NCI-H748 treated with DMSO at 0.1 percent for 48 hours (cell line): Measurements from ENCODE around the gene TEDC1.

ENCODE experiments used
- DNase-seq: peaks from one replicate; lab custom pipeline; 2025; lab: John Stamatoyannopoulos, UW

TEDC1 gene

GRCh38 chr14:105458010-105458409 lies 33.0 kb upstream of the TEDC1 start:
- no peak for DNase-seq

DNA sequence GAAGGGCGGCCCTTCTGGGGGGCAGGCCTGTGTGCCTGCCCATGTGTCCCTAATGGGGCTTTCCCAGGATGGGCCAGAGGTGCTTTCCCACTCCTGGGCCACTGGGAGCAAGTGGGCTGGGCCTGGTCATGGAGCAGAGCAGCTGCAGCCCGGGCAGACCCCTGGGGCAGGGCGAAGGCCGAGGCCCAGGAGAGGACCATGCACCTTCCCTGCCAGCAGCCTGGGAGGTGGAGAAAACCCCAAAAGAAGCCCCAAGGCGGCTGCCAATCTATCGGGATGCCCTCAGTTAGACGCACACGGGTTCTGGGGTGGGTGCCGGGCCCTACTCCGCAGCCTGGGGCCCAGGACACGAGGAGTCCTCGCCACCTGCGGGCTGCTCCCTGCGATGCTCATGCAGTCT lies 32.5 kb upstream of the TEDC1 start:
- no peak for DNase-seq

GRCh38 chr14:105460116-105460515 lies 30.9 kb upstream of the TEDC1 start:
- no peak for DNase-seq

DNA sequence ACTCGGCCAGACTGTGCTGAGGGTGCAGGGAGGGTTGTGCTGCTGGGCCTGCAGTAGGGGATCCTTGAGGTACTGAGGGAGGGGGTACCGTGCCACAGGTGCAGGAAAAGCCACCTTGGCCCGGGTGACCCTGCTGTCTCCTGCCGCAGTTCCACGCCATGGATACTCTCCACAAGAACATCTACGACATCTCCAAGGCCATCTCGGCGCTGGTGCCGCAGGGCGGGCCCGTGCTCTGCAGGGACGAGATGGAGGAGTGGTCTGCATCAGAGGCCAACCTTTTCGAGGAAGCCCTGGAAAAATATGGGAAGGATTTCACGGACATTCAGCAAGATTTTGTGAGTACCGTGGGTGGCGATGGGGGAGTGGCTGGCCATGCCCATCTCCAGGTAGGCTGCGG lies 30.4 kb upstream of the TEDC1 start:
- no peak for DNase-seq

DNA sequence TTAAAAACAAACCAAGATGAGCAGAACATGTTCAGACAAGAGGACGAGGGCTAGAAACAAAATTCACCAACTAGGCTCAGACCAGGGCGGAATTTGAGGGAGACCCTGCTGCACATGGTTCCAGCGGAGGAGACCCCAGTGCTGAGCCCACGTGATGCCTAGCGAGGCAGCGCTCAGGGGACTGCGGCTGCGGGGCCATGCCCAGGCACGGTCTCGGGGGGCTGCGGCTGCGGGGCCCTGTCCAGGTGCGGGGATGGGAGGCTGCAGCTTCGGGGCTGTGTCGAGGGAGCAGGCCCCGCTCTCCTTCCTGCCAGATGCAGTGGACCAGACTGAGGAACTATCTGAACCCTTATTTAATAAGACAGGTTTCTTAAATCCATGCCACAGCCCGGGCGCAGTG lies 29.1 kb upstream of the TEDC1 start:
- DNase-seq = no peak

DNA sequence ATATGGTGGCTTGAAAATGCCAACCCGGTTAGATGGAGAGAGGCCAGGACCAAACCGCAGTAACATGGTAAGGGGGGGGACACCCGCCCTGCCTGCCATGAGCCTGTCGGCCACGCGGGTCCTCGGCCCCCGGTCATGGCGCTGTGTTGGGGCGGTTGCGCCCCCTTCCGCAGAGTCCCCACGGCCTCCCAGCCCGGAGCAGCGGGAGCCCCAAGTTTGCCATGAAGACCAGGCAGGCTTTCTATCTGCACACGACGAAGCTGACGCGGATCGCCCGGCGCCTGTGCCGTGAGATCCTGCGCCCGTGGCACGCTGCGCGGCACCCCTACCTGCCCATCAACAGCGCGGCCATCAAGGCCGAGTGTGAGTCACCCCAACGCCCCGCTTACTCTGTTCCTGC lies 26.5 kb upstream of the TEDC1 start:
- DNase-seq = no peak

DNA sequence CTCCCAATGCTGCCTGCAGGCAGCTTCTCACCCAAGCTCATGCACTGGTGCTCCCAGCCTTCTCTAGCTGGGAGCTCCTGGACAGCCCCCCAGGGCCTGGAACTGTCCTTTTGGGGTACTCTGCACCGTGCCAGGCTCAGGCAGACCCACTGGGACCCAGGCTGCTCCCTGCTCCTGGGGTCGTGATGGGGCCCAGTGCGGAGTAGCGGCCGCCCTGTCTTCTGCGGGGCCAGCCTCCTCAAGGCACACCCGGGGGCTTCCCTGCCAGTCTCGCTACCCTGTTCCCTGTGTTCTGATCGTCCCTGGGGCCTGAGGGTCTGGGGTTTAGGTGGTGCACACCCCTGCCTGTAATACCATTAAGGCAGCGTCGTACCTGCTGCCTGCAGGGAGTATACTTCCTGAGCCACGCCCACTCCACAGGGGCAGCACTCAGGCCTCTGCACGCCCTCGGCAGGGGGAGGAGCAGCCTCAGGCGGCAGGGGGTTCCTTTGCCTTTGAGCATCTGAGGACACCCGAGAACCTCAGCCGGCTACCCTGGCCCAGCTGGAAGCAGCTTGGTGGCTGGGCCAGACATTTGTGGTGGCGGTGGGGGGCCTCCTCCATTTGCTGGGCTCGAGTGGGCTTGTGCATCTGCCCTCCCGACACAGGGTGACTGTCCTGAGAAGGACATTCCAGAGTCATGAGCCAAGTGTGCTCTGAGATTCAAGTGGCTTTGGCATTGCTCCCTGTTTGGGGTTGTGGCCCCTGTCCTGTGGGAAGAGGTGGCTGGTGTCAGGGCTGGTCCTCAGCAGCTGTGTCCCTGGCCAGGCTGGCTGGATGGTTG lies 25.6 kb upstream of the TEDC1 start:
- DNase-seq = no peak

DNA sequence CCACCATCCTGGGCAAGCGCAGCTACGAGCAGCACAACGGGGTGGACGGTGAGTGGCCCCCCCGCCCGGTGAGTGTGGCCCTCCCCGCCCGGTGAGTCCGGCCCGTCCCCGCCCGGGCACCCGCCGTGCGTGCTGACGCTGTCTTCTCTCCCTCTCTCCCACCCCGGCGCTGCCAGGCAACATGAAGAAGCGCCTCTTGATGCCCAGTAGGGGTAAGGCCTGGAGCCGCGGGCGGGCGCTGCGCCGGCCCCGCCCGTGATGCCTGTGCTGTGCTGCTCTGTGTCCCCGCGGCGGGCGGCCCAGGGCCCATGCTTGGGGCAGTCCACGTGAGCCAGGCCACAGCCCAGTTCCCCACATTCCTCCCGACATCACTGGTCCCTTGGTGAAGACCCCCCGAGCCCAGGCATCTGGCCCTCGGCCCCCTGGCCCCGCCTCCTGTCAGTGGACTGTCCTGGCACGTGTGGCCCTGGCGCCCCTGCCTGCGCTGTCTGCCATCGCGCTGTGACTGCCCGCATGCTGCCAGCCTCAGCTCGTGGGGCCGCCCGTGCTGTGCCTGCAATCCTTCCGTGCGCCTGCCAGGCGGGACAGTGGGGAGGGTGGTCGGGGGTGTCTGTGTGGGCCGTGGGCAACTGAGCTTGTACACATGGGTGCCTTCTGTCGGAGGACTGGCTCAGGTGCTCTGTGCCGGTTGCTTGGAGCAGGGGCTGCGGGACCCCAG lies 24.4 kb upstream of the TEDC1 start:
- no peak for DNase-seq

GRCh38 chr14:105467249-105467941 lies 23.7 kb upstream of the TEDC1 start:
- no peak for DNase-seq

DNA sequence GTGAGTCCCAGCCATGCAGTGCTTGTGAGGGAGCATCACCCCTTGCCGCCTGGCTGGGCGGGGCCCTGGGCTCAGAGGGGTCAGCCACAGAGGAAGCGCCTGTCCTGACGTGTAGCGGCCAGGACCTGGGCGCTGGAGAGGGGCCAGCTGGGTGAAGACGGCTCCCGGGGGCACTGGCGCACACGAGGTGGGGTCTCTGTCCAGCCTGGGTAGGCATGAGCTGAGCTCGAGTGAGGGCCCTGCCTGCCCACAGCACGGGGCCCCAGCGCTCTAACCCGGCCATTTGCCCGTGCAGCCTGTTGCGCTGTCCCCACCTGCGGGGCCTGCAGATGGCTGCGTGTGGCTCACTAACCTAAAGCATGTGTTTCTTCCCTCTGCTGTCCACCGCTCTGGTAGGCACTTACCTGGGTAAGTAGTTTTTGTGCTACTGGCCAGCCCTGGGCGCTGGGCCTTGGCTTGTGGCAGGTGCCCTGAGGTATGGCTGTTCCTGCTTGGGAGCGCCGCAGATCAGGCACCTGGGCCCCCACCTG lies 23.0 kb upstream of the TEDC1 start:
- no peak for DNase-seq

DNA sequence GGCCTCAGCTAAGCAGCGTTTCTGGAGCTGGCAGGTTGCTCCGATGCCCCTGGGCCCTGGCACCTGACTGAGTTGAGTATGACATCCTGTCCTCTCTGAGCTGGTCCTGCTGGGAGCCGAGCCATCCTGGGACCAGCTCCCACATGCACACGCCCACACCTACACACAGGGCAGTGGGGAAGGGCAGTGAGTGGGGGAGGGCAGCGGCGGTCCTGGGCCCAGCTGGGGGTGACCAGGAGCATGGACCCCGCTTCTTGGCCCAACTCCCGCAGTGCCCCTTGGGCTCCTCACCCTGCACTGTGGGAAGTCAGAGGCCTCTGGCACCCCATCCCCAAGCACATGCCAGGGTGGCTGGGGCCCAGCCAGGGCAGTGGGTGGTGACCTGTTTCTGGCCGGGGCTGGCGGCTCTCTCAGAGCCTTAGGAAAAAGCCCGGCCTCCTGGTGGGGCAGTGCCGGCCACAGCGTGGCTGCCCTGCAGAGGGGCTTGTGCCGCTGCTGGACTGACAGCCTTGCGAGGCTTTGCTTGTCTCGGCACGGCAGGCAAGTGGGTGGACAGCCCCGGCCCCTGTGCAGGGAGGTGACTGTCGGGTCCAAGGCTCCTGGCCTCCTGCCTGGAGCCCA lies 22.3 kb upstream of the TEDC1 start:
- DNase-seq = no peak

GRCh38 chr14:105469456-105470349 lies 21.3 kb upstream of the TEDC1 start:
- no peak for DNase-seq

DNA sequence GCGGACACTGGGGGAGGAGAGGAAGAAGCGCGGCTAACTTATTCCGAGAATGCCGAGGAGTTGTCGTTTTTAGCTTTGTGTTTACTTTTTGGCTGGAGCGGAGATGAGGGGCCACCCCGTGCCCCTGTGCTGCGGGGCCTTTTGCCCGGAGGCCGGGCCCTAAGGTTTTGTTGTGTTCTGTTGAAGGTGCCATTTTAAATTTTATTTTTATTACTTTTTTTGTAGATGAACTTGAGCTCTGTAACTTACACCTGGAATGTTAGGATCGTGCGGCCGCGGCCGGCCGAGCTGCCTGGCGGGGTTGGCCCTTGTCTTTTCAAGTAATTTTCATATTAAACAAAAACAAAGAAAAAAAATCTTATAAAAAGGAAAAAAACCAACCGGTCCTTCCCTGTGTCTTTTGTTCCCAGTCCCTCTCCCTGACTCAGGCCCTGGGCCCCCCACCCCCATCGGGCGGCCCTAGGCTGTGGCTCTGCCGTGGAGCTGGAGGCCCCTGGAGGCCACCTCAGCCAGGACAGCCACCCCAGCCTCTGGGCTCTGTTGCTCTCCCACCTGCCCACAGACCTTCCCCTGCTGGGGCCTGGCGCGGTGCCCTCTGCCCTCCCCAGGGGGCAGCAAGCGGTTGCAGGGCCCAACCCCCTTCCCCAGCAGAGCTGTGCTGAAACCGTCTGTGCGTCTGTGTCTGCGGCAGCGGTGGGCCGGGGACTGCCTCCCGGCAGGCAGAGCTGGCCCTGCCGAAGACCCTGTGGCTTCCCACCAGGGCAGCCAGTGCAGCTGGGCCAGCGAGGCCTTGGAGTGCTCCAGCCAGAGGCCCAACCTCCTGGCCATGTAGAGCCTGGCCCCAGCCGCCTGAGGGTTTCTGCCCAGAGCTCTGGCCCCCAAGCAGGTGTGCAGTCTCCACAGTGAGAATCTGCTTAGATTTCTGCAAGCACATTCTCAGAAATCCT lies 20.4 kb upstream of the TEDC1 start:
- no peak for DNase-seq

DNA sequence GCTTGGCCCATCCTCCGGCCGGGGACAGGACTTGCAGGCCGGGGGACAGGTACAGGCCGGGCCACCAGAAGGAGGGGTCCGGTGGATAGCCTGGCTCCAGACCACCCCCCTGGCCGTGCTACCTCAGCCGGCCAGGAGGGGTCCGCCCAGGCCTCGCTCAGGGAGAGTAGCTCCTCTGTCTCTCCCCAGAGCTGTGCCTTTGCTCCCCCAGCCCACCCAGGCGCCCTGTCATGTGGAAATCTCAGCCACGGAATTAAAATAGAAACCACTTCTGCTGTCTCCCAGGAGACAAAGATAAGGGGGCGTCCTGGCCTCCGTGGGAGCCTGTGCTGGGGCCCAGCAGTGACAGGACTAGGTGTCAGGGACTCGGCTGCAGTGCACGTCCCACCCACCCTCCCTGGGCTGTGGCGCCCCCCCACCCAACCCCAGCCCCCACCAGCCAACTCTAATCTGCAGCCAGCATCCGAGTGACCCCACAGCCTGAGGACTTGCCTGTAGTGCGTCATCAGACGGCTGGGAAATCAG lies 19.7 kb upstream of the TEDC1 start:
- no peak for DNase-seq

GRCh38 chr14:105471823-105472485 lies 19.1 kb upstream of the TEDC1 start:
- DNase-seq = no peak

- DNase-seq = no peak
These were observed 18.5 kb upstream of the TEDC1 start for GRCh38 chr14:105472486-105472991.

- no peak for DNase-seq
These were observed 17.9 kb upstream of the TEDC1 start for GRCh38 chr14:105473033-105473676.

DNA sequence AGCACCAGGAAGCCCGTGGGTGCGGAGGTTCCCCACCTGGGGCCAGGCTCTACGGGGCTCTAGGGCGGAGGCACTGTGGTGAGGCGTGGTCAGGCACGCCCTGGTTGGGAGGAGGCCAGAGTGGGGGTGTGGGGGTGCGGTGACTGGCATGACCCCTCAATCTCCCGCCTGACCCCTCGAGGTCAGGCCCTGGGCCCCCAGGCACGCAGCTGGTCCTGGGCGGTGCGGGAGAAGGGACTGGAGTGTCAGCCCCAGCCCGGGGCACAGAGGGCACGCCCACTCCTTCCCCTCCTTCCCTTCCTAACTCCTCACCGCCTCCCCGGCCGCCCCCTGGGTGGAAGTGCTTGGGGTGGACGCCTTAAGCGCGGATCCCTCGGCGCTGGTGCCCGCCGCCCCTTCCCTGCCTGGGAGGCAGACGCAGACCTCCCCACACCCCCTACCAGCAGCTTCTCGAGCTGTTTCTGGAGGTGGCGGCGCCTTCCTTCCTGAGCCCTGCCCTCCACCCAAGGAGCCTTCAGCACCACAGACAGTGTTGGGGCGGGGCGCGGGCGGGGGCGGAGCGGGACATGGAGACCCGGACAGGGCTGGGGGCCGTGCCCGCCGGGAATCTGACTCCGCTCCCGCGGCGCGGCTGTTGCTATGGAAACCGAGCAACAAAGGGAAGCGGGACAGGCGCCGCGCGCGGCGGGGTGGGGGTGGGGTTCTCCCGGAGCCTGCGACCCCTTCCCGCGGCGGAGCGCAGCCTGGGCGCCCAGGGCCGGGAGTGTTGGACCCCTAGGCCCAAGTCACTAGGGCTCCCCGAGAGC lies 17.2 kb upstream of the TEDC1 start:
- DNase-seq = peak; percentile 71
